Activated CD8-positive, alpha-beta T cell treated with anti-CD3 and anti-CD28 coated beads for 36 hours (primary cell): Measurements from ENCODE around the gene LYVE1. TPM values are rescaled to one million over a fixed set of nuclear protein-coding genes. Genes with fewer than 3 reads are reported as not detected.
A peak's percentile ranks its signal among the peaks of the same experiment; 100 is the strongest.

Experiments used
- ATAC-seq: fragments of 200-7000 bp; cut with Tn5 transposase; one replicate; pipeline ENCODE4 v1.10.0; 2021; ENCODE audit warnings: mild to moderate bottlenecking, moderate library complexity
- CTCF ChIA-PET: fragments of 350-600 bp; sonication (Branson Sonifier 250); formaldehyde crosslinking; loops from one replicate; lab custom pipeline; 2021; ENCODE audit warnings: antibody characterized with exemption; lab: Charles Lee
- POLR2A ChIA-PET: fragments of 350-600 bp; sonication (Branson Sonifier 250); formaldehyde crosslinking; loops from one replicate; lab custom pipeline; 2021; ENCODE audit warnings: antibody characterized with exemption; lab: Charles Lee
- DNase-seq: peaks from one replicate; pipeline ENCODE4 v3.0.0-alpha.2; 2020
- H3K27ac Mint-ChIP-seq: one replicate; pipeline ENCODE4 v1.8.0; 2021; ENCODE audit warnings: mild to moderate bottlenecking, mixed read lengths
- H3K27me3 Mint-ChIP-seq: one replicate; pipeline ENCODE4 v1.8.0; 2021; ENCODE audit warnings: mixed read lengths
- H3K36me3 Mint-ChIP-seq: one replicate; pipeline ENCODE4 v1.8.0; 2021; ENCODE audit warnings: low read depth, mixed read lengths
- H3K4me1 Mint-ChIP-seq: one replicate; pipeline ENCODE4 v1.8.0; 2021; ENCODE audit warnings: low read depth, mixed read lengths
- H3K4me3 Mint-ChIP-seq: one replicate; pipeline ENCODE4 v1.8.0; 2021; ENCODE audit warnings: mild to moderate bottlenecking, moderate library complexity, mixed read lengths
- H3K9me3 Mint-ChIP-seq: one replicate; pipeline ENCODE4 v1.8.0; 2021; ENCODE audit warnings: mixed read lengths
- CTCF ChIP-seq: fragments of 200-600 bp; IDR thresholded peaks from one replicate; pipeline ENCODE4 v1.8.0; 2022; ENCODE audit warnings: antibody characterized with exemption, mild to moderate bottlenecking
- intact Hi-C: fragments of 100-400 bp; cut with micrococcal nuclease; formaldehyde crosslinking; loops from one replicate; pipeline ENCODE4 v1.10.0; 2022
- total RNA-seq, 2 experiments: library from RNA; stranded (reverse); gene quantifications; one replicate each; pipeline ENCODE4 v1.2.3, GENCODE V29; 2021

Gene LYVE1
- total RNA-seq, 2 experiments from 2014 or later: not detected

- H3K36me3 Mint-ChIP-seq: peaks cover 17% of the 10 kb centered on the region
- ATAC-seq (no peak), DNase-seq (no peak)
- no peak overlapping the region for H3K27ac Mint-ChIP-seq
- H3K27me3 Mint-ChIP-seq: no peaks in the 10 kb centered on the region
- no peak for TF ChIP-seq CTCF
- intact Hi-C loops: loop anchor here (10.0 kb wide), 2 partner anchors 113 to 207 kb away; no protein-coding TSS in a partner anchor
- peaks cover 20% of the 10 kb centered on the region for H3K4me1 Mint-ChIP-seq
- H3K4me3 Mint-ChIP-seq: no peak overlapping the region
- POLR2A ChIA-PET: interaction anchor here (1.0 kb wide), 1 partner anchor 91 kb away, joined by 3 read pairs; no protein-coding TSS in a partner anchor
- CTCF ChIA-PET: interaction anchor here (1.0 to 3.8 kb wide), 3 partner anchors 11 to 126 kb away, joined by 3 to 28 read pairs (median 3); partner anchors contain the start of gene RNF141
- no peaks in the 10 kb centered on the region for H3K9me3 Mint-ChIP-seq
These were observed 40.3 kb downstream of the LYVE1 start for GRCh38 chr11:10528121-10528520.

- intact Hi-C loops: loop anchor here (10.0 kb wide), 2 partner anchors 112 to 208 kb away; no protein-coding TSS in a partner anchor
- TF ChIP-seq CTCF: no peak
- H3K9me3 Mint-ChIP-seq: no peaks in the 10 kb centered on the region
- H3K4me1 Mint-ChIP-seq: peaks cover 20% of the 10 kb centered on the region
- peak overlapping the region; percentile 3 for H3K4me3 Mint-ChIP-seq
- ATAC-seq (peak; percentile 97), DNase-seq (peak; percentile 15)
- CTCF ChIA-PET: interaction anchor here (1.0 to 3.8 kb wide), 2 partner anchors 10 to 14 kb away, joined by 3 to 28 read pairs; partner anchors contain the start of gene RNF141
- POLR2A ChIA-PET: interaction anchor here (0.6 to 1.0 kb wide), 3 partner anchors 17 to 160 kb away, joined by 3 read pairs; no protein-coding TSS in a partner anchor
- H3K27me3 Mint-ChIP-seq: no peaks in the 10 kb centered on the region
- H3K27ac Mint-ChIP-seq: peak overlapping the region; percentile 80
- peaks cover 18% of the 10 kb centered on the region for H3K36me3 Mint-ChIP-seq
These were observed 41.2 kb downstream of the LYVE1 start for GRCh38 chr11:10526974-10527918.

GRCh38 chr11:10524471-10524870 lies 44.0 kb downstream of the LYVE1 start:
- intact Hi-C loops: loop anchor here (10.0 kb wide), 2 partner anchors 110 to 210 kb away; no protein-coding TSS in a partner anchor
- peaks cover 28% of the 10 kb centered on the region for H3K36me3 Mint-ChIP-seq
- H3K4me3 Mint-ChIP-seq: no peak overlapping the region
- ChIA-PET CTCF (no interaction called here), POLR2A (no interaction called here)
- H3K4me1 Mint-ChIP-seq: peaks cover 20% of the 10 kb centered on the region
- no peak overlapping the region for H3K27ac Mint-ChIP-seq
- no peak for ATAC-seq
- TF ChIP-seq CTCF: no peak
- DNase-seq: no peak
- no peaks in the 10 kb centered on the region for H3K9me3 Mint-ChIP-seq
- no peaks in the 10 kb centered on the region for H3K27me3 Mint-ChIP-seq

GRCh38 chr11:10522921-10523320 lies 45.5 kb downstream of the LYVE1 start:
- Mint-ChIP-seq H3K27me3 (no peaks in the 10 kb centered on the region), H3K4me1 (peaks cover 20% of the 10 kb centered on the region), H3K36me3 (peaks cover 24% of the 10 kb centered on the region), H3K9me3 (no peaks in the 10 kb centered on the region), H3K4me3 (no peak overlapping the region), H3K27ac (no peak overlapping the region)
- intact Hi-C loops: loop anchor here (10.0 kb wide), 2 partner anchors 108 to 212 kb away; no protein-coding TSS in a partner anchor
- no peak for ATAC-seq
- no peak for DNase-seq
- CTCF ChIA-PET: interaction anchor here (1.6 kb wide), 1 partner anchor 18 kb away, joined by 6 read pairs; the partner anchor contains the start of gene RNF141
- POLR2A ChIA-PET: no interaction called here
- TF ChIP-seq CTCF: no peak
